DMS 273 (cell line): ENCODE results near the gene ISY1.
"Not testable (repeated sequence)": the region's sequence is repeated elsewhere in the genome, so short reads cannot be mapped to it uniquely, and the experiment has no call there.

Experiments
- DNase-seq: peaks from one replicate; lab custom pipeline; 2025; ENCODE audit not compliant: unreplicated experiment; lab: John Stamatoyannopoulos, UW

The ISY1 gene

GRCh38 chr3:129088312-129088711 lies 72.6 kb downstream of the ISY1 start:
- DNase-seq: not testable (repeated sequence)

- peak; percentile 72 for DNase-seq
Measured at GRCh38 chr3:129087904-129088303, 73.0 kb downstream of the ISY1 start.

GRCh38 chr3:129087138-129087702 lies 73.6 kb downstream of the ISY1 start:
- no peak for DNase-seq

- DNase-seq: no peak
Measured at GRCh38 chr3:129085818-129086217, 75.0 kb downstream of the ISY1 start.

DNA sequence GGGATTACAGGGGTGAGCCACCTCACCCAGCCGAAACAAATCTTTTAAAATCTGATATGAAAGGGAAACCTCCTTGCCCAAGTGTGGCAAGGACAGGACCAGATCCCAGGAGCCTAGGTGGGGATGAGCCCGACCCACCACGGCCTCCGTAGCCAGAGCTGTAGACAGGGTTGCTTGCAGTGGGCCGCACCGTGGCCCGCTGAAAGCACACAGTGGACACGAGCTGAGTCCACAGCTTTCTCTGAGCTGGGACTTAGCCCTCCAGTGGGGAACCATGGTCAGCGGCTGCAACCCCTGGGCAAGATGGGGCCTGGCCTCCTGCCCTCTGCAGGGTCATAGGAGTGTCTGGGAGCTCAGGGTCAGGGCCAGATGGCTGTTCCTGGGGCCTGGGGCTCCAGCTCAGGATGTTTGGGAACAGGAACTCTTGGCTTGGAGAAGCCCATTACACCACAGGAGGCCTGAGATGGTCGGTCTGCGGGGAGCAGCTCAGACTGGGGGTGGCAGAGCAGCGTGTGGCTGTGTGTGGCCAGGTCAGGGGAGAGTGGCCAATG lies 75.6 kb downstream of the ISY1 start:
- DNase-seq: no peak

- no peak for DNase-seq
Measured at GRCh38 chr3:129084501-129084900, 76.4 kb downstream of the ISY1 start.

- DNase-seq: no peak
Measured at GRCh38 chr3:129082026-129082425, 78.8 kb downstream of the ISY1 start.

DNA sequence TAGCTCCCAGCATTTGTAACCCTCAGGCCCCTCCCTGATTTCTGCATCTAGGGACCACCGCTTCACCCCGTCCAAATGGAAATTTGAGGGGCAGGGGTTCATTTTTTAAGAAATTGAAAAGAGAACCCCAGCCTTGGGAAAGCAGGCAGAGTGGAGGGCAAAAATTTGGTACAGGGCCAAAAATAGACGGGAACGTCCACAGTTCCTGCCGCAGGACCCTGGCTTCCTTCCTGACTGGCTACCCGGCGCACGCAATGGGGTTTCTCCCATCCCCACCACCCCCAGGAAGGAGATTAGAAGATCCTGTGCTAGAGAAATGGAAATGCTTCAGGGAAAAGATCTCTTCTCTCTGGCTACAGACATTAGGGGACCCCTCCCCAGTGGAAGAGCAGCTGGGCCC lies 79.4 kb downstream of the ISY1 start:
- no peak for DNase-seq

GRCh38 chr3:129078510-129078909 lies 82.4 kb downstream of the ISY1 start:
- no peak for DNase-seq
